IPS DF 19.7 (cell line): ENCODE results near the gene LRRC56.
"Not testable (repeated sequence)": the region's sequence is repeated elsewhere in the genome, so short reads cannot be mapped to it uniquely, and the experiment has no call there.

ENCODE experiments used
- DNase-seq: peaks from one replicate; pipeline ENCODE4 v3.0.0-alpha.2; 2013; ENCODE audit warnings: low read depth, low spot score

Gene LRRC56

GRCh38 chr11:501683-502287, 35.5 kb upstream of the LRRC56 start:
- DNase-seq: no peak

- no peak for DNase-seq
These were observed 34.8 kb upstream of the LRRC56 start for GRCh38 chr11:502288-503178.

GRCh38 chr11:503179-503981, 33.9 kb upstream of the LRRC56 start:
- DNase-seq: no peak

GRCh38 chr11:504053-504993, 33.0 kb upstream of the LRRC56 start:
- DNase-seq: no peak

- no peak for DNase-seq
These were observed 32.4 kb upstream of the LRRC56 start for GRCh38 chr11:504994-505344.

- DNase-seq: peak; percentile 86
These were observed 30.9 kb upstream of the LRRC56 start for GRCh38 chr11:506238-506994.

GRCh38 chr11:506995-507726, 30.2 kb upstream of the LRRC56 start, which contains the start of gene RNH1:
RNH1 (minus strand) TSS chr11:507242; CDS start chr11:502162, 5,080 bp downstream.
- no peak for DNase-seq

GRCh38 chr11:507727-508515, 29.4 kb upstream of the LRRC56 start:
- no peak for DNase-seq

GRCh38 chr11:508956-509355, 28.4 kb upstream of the LRRC56 start:
- DNase-seq: no peak

- no peak for DNase-seq
These were observed 24.3 kb upstream of the LRRC56 start for GRCh38 chr11:512761-513595.

- DNase-seq: no peak
These were observed 22.7 kb upstream of the LRRC56 start for GRCh38 chr11:514606-515005.

GRCh38 chr11:515131-515530, 22.2 kb upstream of the LRRC56 start:
- no peak for DNase-seq

GRCh38 chr11:516400-516799, 20.9 kb upstream of the LRRC56 start:
- no peak for DNase-seq

- DNase-seq: not testable (repeated sequence)
These were observed 20.2 kb upstream of the LRRC56 start for GRCh38 chr11:516918-517685.

- no peak for DNase-seq
These were observed 18.7 kb upstream of the LRRC56 start for GRCh38 chr11:518463-519202.

GRCh38 chr11:520428-521176, 16.7 kb upstream of the LRRC56 start:
- no peak for DNase-seq
